GM21360 (cell line): ENCODE measurements around the gene FGF19.

Experiments
- ATAC-seq: cut with Tn5 transposase; IDR thresholded peaks from one replicate; pipeline ENCODE4 v1.9.1; 2021; ENCODE audit warnings: mild to moderate bottlenecking, moderate library complexity; ENCODE audit not compliant: unreplicated experiment

The FGF19 gene

GRCh38 chr11:69718912-69719311 lies 15.1 kb upstream of the FGF19 start:
- no peak for ATAC-seq

GRCh38 chr11:69718147-69718546 lies 14.3 kb upstream of the FGF19 start:
- no peak for ATAC-seq

DNA sequence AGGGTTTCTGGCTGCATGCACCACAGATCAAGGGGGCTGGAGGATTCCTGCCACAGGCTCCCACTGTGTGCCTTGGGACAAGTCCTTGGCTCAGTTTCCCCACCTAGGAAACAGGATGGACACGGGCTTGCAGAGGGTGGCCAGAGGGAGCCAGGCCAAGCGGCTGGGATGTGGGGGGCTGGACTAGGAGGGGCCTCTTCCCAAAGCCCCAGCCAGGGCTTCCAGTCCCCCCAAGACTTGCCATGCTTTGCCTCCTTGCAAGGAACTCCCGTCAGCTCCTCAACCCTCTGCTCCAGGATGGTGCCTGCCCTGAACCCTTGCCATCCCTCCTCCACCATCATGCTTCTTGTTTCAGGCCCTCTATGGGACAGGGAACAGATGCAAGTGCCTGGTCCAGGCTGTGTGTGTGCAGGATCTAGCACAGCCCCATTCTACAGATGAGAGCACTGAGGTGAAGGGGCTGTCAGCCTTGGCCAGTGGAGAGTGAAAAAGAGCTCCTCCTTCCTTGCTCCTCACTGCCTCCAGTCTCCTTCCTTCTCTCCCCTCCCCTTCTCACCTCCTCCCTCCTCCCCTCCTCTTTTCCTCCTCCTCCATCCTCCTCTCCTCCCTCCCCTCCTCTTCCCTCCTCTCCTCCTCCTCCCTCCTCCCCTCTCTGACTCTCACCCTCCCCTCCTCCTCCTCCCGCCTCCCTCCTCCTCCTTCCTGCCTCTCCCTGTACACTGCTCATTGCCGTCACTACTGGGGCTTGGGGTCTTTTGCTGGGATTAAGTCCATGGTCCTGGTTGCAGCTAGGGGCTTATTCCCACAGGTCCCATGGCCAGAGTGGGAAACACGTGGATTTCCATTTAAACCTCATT lies 13.3 kb upstream of the FGF19 start:
- no peak for ATAC-seq

DNA sequence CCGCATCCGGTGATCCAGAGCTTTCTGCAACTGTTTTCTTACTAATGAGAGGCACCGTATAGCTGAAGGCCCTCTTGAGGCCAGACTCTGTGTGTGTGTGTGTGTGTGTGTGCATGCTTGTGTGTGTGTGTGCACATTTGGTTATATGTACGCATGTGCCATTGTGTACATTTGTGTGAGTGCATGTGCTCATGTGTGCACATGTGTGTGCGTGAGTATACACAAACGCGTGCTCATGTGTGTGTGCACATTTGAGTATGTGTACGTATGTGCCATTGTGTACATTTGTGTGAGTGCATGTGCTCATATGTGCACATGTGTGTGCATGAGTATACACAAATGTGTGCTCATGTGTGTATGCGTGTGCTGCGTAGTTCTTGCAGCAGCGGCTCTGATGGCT lies 12.3 kb upstream of the FGF19 start:
- no peak for ATAC-seq

- no peak for ATAC-seq
Measured at GRCh38 chr11:69715446-69715845, 11.6 kb upstream of the FGF19 start.

DNA sequence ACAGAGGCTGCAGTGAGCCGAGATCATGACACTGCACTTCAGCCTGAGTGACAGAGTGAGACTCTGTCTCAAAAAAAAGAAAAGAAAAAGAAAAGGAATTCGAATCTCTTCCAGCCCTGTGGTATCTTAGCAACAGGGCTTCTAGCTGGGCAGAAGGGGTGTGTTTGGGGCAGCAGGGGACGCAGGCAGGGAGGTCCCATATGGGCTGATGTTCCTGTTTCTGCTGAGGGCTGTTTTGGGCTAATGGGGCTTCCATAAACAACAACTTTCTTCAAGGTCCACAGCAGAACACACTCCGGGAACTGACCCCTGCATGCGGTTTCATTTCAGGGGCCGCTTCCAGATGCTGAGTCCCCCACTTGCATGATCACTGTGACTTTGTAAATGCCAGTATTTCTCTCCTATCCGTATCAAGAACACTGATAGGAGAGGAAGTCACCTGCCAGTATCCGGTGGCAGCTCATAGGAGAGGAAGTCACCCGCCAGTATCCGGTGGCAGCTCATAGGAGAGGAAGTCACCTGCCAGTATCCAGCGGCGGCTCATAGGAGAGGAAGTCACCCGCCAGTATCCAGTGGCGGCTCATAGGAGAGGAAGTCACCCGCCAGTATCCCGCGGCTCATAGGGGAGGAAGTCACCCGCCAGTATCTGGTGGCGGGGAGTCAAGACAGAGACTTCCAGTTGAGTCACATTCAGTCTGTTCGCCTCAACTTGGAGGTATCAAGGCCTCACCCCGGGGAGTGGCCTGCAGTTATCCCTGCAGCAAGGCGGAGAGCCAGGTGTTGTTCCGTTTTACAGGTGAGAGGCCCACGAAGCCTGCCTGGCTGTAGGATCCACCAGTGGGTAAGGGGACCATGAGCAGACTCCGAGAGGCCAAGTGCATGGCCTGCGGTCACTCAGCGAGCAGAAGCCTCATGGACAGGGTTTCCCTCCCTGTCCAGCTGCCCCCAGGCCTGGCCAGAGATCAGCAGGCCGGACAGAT lies 8.3 kb upstream of the FGF19 start:
- ATAC-seq: no peak

DNA sequence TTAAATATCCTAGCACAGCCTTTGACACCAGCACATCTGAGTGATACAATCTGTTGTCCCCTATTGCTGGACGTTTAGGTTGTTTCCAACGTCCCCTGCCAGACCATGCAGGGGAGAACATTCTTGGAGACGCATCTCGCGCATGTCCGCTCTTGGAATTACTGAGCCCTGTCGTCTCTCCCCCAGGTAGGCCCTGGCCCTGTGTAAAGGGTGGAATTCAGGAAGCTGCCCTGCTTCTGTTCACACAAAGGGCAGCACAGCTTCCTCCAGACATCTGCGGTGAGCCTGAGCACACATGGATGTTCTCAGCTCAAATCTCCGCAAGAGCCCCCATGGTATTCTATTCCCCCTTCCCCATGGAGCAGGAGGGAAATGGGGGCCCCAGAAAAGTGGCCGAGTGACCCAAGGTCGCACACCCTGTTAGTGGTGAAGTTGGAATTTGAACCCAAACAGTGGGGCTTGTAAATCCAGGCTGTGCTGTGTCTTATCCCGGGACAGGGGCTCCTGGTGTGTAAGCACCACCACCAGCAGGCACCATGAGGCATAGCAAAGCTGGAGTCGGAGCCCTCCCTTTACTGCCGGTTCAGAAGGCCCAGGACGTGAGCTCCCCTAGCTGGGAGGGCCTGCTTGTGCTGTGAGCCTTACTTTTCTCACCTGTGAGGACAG lies 5.0 kb upstream of the FGF19 start:
- no peak for ATAC-seq

- no peak for ATAC-seq
Measured at GRCh38 chr11:69707176-69707575, 3.4 kb upstream of the FGF19 start.

- ATAC-seq: no peak
Measured at GRCh38 chr11:69705901-69706787, 2.3 kb upstream of the FGF19 start.

DNA sequence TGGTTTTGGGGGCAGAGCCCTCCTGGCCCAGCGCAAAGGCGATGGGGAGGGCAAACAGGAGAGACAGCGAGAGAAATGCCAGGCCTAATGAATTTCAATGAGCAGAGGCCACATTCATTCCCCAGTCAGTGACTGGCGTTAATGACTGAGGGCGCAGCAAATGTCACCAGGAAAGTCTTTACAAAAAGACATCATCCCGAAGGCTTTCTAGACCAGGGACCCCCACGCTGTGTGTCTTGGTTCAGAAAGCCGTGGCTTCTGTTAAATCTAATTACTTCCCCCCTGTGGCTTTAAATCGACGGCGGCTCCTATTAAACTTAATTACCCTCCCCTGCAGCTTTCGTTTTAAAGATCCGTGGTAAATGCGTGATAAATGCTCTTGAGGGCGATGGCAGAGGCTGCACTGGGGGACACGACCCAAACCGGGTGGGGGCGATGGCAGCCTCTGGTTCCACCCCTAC lies 1.6 kb upstream of the FGF19 start:
- no peak for ATAC-seq

DNA sequence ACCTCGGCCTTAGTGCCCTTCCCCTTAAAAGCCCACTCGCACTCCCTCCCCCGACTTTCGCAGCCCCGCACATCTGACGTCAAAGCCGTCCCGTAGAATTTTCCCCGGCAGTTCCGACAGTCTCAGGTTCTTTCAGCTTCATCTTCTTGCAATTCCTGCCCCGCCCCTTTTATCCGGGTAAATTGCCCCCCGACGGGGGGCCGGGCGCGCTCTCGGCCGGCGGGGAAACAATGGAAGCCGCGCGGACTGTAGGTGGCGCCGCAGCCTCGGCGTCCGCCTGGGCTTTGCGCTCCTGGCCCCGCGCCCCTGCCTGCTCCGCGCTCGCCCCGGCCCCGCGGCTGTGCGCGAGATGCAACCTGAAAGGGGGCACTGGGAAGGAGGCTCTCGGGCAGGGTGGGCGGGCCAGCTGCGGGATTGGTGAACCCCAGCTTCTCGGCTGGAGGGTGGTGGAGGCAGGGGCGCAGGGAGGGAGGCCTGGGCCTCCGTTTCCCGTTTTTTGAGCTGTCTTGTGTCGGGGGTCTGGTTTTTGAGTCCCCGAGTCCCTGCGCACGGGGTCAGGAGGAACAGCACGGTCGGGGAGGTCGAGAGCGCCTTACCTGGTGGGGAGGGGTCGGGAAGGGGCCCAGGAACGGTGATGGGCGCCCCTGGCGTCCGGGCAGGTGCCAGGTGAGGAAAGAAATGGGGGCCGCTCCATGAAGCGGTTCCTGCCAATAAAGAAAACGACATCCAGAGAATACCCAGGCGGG lies 859 bp upstream of the FGF19 start:
- no peak for ATAC-seq

DNA sequence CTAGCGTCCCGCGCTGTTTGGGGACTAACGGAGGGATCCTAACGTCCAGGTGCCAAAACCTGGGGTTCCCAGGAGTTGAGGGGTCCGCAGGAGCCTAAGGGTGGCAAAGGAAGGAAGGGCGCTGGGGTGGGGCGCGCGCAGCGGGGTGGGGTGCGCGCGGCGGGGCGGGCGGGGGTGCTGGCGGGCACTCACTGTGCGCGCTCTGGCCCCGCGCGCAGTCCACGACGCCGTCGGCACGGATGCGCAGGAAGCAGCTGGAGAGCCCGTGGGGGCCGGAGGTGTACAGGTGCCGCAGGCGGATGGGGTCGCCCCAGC lies 412 bp downstream of the FGF19 start:
- no peak for ATAC-seq

DNA sequence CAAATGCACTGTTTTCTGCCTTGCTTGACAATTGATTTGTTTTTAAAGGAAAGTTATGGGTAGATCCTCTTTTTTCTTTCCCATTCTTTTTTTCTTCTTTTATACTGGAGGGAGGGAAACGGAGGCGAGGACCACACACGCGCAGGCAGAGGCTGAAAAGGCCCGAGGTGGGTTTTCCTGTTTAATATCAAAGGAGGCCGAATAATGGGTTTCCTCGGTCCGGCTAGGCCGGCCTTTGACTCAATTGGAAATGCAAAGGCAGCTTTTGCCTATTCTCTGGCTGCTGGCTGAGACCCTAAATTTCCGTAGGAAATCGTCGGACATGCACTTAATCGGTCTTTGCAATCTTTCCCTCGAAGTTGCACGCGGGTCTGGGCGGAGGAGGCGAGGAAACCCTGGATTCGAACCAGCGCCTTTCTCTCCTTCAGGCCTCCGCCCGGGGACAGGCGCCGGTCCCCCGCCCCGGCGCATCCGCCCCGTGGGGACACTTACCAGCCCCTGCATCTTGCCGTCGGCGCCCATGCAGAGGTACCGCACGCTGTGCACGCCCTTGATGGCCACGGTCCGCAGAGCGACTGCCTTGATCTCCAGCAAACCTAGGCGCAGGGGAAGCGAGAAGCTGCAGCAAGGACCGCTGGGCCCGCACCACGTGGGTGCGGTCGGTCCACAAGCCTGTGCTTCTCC lies 911 bp downstream of the FGF19 start:
- no peak for ATAC-seq

DNA sequence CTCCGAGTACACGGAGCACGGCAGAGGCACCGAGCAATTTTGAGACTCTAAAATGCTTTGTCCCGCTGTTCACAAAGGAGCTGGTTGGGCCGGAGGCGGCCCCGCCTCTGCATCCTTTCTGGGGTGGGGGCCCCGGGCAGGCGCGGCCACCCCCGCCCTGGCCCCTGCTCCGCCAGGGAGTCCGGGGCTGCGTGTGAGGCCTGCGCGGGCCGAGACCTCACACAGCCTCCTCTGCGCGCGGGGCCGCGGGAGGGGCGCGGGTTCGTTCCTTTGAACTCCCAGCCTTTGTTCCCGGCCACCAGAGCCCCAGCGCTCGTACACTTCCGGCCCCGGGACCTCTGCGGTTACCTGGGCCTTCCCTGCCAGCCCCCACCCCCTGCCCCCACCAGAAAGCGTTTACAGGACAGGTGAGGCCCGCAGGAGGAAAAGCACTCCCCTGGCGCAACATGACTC lies 1.6 kb downstream of the FGF19 start:
- no peak for ATAC-seq

- ATAC-seq: no peak
Measured at GRCh38 chr11:69700278-69701140, 3.3 kb downstream of the FGF19 start.

DNA sequence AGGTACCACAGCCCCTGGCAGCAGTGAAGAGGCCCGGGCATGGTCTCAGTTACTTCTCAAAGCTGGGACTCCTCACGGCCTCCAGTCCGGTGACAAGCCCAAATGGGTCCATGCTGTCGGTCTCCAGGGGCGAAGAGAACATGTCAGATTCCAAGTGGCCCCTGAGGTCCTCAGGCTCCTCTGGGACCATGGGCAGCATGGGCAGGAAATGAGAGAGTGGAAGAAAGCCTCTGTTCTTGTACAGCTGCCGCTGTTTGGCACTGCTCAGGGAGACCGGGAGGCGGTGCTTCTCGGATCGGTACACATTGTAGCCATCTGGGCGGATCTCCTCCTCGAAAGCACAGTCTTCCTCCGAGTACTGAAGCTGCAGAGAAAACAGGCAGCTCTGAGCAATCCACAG lies 4.6 kb downstream of the FGF19 start:
- no peak for ATAC-seq

- ATAC-seq: no peak
Measured at GRCh38 chr11:69698362-69698761, 5.5 kb downstream of the FGF19 start.

GRCh38 chr11:69697861-69698260 lies 6.0 kb downstream of the FGF19 start:
- no peak for ATAC-seq
